Lower leg skin (tissue), 4 donors: ENCODE measurements around the gene ADCY1. TPM values are rescaled to one million over a fixed set of nuclear protein-coding genes. Genes with fewer than 3 reads are reported as not detected.

ENCODE experiments used
- DNase-seq, 2 donors: peaks; one replicate each; pipeline ENCODE4 v3.0.0-alpha.2; 2019; ENCODE audit warnings: low spot score in 2 of 2
- H3K4me3 ChIP-seq: fragments of 200-600 bp; sonication (generic); 2 replicates; pipeline ENCODE4 v1.5.1; 2017; ENCODE audit warnings: mild to moderate bottlenecking, low read depth; ENCODE audit not compliant: poor library complexity, severe bottlenecking
- POLR2A ChIP-seq, 2 donors: fragments of 450-650 bp; IDR thresholded peaks; one replicate each; pipeline ENCODE4 v1.6.1; 2016 to 2017; ENCODE audit warnings: antibody characterized with exemption in 2 of 2, mild to moderate bottlenecking in 1 of 2, moderate library complexity in 1 of 2
- WGBS, 2 donors: methylation state at CpG; one replicate each; pipeline ENCODE4 v1.1.5; 2018; 5-methylcytosine and 5-hydroxymethylcytosine counted together
- intact Hi-C: fragments of 100-400 bp; cut with DNase I; formaldehyde crosslinking; loops from one replicate; pipeline ENCODE4 v1.15.0; 2023; ENCODE audit warnings: low total_unique reads
- total RNA-seq, 4 donors: library from RNA; depleted of rRNA; stranded (reverse); fragments of >200 nt; gene quantifications; one replicate each; pipeline ENCODE4 v1.1.0, GENCODE V29; 2016
- TF ChIP-seq, protein P1 (sequence below), 3 donors: fragments of 450-650 bp; IDR thresholded peaks; one replicate each; pipeline ENCODE4 v1.5.1; 2016; ENCODE audit warnings: antibody characterized with exemption in 3 of 3, mild to moderate bottlenecking in 3 of 3, moderate library complexity in 2 of 3

The ADCY1 gene
- total RNA-seq, 4 donors from 2014 or later: 0.04 to 0.74 (median 0.40) TPM

DNA sequence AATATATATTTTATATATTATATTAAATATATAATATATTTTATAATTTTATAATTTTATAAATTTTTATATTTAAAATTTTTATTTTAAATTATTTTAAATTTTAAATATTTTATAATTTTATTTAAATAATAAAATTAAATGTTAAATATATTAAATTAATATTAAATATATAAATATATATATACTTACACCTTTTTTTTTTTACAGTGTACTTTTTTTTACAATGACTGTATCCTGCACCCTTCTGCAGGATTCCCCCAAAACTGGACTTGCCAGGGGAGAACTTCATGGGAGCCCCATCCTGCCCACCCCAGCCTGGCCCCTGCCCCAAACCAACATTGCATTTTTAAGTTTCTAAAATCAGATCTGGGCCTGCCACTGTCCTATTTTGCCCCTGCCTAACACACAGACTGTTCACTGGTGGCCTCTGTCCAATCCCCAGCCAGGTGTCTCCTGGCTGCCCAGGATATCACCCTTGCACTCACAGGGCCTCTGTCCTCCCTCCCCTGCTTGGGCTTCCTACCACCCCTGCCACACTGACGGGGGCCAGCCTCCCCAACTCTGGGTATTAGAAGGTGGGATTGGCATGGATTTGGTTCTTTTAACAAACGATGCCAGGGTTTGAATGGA, 138.0 kb downstream of the ADCY1 start:
- no peak overlapping the region for H3K4me3 ChIP-seq
- WGBS, 2 donors: 65 to 94% methylated on average over 2 of the region's 2 CpGs
- peak in 1 of 2 donors; percentile 11 for DNase-seq
- TF ChIP-seq, protein P1, sequence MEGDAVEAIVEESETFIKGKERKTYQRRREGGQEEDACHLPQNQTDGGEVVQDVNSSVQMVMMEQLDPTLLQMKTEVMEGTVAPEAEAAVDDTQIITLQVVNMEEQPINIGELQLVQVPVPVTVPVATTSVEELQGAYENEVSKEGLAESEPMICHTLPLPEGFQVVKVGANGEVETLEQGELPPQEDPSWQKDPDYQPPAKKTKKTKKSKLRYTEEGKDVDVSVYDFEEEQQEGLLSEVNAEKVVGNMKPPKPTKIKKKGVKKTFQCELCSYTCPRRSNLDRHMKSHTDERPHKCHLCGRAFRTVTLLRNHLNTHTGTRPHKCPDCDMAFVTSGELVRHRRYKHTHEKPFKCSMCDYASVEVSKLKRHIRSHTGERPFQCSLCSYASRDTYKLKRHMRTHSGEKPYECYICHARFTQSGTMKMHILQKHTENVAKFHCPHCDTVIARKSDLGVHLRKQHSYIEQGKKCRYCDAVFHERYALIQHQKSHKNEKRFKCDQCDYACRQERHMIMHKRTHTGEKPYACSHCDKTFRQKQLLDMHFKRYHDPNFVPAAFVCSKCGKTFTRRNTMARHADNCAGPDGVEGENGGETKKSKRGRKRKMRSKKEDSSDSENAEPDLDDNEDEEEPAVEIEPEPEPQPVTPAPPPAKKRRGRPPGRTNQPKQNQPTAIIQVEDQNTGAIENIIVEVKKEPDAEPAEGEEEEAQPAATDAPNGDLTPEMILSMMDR (IDR thresholded peaks at IDR 0.05): no peak
- TF ChIP-seq POLR2A (IDR thresholded peaks at IDR 0.05): no peak
- intact Hi-C loops: no loop called here

DNA sequence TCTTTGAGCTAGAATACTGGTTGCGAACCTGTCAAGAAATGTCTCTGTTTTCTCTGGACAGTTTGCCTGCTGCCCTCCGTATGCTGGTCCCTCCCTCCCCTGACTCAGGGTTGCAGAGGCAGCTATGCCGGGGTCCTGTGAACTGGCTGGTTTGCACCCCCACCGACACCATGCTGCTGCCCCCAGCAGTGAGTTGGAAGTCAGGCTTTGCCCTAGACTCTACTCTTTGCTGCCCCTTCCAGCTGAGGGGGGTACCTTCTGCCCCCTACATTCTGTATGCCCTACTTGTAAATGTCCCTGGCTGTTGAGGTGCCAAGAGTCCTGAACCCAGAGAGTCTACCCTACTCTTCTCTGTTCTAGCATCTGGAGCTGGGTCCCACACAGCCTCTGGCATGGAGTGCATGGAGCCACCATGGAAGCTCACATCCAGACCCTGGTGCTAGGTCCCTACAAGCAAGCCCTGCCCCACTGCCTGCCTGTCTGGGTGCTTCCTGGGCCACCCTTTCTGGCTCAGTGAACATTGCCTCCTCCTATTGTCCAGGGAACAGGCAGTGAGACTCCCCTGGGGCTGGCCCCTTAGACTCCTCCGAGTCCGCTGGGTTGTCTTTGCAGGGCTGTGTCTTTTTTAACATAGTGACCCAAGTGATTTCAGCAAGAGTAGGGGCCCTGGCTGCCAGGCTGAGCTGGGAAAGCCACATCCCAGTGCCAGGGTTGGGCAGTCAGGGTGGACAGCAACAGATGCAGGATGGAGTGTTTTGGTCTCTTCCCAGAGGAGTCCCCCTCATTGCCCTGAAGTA, 138.9 kb downstream of the ADCY1 start:
- no peak overlapping the region for H3K4me3 ChIP-seq
- DNase-seq: peak in 1 of 2 donors; percentile 78
- 90 to 94% methylated on average over 6 of the region's 6 CpGs for WGBS, 2 donors
- intact Hi-C loops: no loop called here
- TF ChIP-seq POLR2A (IDR thresholded peaks at IDR 0.05): no peak
- TF ChIP-seq, protein P1 (IDR thresholded peaks at IDR 0.05): no peak

DNA sequence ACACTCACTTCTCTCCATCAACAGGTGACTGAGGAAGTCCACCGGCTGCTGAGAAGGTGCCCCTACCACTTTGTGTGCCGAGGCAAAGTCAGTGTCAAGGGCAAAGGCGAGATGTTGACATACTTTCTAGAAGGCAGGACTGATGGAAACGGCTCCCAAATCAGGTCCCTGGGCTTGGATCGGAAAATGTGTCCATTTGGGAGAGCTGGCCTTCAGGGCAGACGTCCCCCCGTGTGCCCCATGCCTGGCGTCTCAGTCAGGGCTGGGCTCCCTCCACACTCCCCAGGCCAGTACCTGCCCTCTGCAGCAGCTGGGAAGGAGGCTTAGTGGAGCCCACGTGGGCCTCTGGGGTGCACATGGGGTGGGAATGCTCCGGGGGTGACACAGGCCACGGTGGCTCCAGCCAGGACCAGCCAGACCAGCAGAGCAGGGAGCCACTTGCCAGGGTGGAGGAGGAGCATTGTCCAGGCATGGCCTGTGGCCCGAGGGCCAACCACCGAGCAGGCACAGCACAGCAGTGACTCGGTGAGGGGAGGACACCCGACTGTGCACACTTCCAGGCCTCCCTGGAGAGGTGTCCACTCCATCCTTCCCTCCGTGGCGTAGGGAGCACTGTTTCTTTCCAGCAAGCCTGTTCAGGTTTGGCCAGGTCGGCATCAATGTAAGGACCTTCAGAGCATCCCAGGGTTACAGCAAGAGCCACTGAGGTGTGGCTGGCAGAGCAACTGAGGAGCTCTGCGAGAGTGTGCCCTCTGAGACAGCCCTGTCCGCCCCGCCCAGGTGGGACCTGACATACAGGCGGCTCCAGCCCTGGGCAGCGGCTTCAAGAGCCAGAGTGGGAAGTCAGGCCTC, 139.7 kb downstream of the ADCY1 start:
- intact Hi-C loops: no loop called here
- no peak for TF ChIP-seq POLR2A (IDR thresholded peaks at IDR 0.05)
- TF ChIP-seq, protein P1 (IDR thresholded peaks at IDR 0.05): no peak
- H3K4me3 ChIP-seq: no peak overlapping the region
- peak in 1 of 2 donors; percentile 70 for DNase-seq
- WGBS, 2 donors: 85 to 90% methylated on average over 18 of the region's 23 CpGs

DNA sequence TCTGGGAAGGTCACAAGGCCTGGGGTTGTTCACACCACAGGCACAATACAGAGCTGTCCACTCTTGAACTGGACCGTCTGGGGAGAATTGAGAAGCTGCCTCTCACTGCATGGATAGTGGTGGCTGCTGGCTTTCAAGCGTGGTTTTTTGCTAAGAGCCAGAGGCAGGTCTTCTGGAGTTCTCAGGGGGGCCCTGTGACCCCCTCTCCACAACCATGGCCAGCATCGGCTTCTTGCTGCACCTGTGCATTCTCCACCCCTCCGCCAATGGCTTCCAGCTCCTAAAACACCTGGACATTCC, 140.3 kb downstream of the ADCY1 start:
- TF ChIP-seq POLR2A (IDR thresholded peaks at IDR 0.05): no peak
- TF ChIP-seq, protein P1 (IDR thresholded peaks at IDR 0.05): no peak
- no peak overlapping the region for H3K4me3 ChIP-seq
- intact Hi-C loops: no loop called here
- DNase-seq: no peak
- WGBS, 2 donors: 84 to 85% methylated on average over 3 of the region's 4 CpGs

DNA sequence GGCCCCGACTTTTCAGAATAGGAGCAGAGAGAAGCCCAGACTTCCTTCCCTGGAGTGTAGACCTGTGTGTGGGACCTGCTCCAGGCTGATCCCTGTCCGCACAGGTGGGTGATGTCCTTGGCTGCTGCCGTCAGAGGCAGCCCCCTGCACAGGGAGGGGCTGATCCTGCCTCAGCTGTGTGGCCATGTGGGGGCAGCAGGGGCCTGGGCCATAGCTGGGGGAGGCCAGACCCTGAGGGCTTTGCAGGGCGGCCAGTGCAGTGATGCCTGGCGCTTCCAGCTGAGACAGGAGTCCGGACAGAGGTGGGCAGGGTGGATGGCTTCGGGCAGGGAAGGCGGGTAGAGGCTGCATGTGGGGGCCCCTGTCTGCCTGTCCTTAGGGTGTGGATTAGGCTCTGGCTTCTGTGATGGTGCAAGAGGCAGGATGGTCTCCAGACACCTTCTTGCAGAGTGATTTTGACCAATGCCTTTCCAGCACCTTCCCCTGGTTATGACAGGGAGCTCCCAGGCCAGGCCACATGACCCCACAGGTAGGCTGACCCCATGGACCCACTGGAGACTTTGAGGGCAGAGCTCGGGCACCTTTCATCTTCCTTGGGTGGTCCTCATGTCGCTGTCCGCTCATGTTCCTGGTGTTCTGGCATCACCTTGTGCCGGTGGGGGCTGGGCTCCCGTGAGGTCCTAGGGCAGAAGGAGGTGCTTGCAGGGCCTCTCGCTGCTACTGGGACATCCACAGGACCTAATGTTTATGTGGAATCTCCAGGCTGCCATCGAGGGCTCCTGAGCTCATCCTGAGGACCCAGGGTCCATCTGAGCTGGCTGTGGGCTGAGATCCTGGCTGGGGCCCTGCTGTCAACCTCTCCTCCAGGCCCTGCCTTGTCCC, 141.5 kb downstream of the ADCY1 start:
- DNase-seq: peak in 1 of 2 donors; percentile 75
- WGBS, 2 donors: 87% methylated on average over 13 to 14 of the region's 15 CpGs
- no peak for TF ChIP-seq POLR2A (IDR thresholded peaks at IDR 0.05)
- TF ChIP-seq, protein P1 (IDR thresholded peaks at IDR 0.05): no peak
- intact Hi-C loops: no loop called here
- H3K4me3 ChIP-seq: no peak overlapping the region
